NCI-H526 treated with DMSO at 0.1 percent for 48 hours (cell line): ENCODE results near the gene GAL3ST3.
"Not testable (repeated sequence)": the region's sequence is repeated elsewhere in the genome, so short reads cannot be mapped to it uniquely, and the experiment has no call there.

ENCODE experiments used
- DNase-seq: peaks from one replicate; lab custom pipeline; 2025; lab: John Stamatoyannopoulos, UW

The GAL3ST3 gene, protein sequence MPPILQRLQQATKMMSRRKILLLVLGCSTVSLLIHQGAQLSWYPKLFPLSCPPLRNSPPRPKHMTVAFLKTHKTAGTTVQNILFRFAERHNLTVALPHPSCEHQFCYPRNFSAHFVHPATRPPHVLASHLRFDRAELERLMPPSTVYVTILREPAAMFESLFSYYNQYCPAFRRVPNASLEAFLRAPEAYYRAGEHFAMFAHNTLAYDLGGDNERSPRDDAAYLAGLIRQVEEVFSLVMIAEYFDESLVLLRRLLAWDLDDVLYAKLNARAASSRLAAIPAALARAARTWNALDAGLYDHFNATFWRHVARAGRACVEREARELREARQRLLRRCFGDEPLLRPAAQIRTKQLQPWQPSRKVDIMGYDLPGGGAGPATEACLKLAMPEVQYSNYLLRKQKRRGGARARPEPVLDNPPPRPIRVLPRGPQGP

DNA sequence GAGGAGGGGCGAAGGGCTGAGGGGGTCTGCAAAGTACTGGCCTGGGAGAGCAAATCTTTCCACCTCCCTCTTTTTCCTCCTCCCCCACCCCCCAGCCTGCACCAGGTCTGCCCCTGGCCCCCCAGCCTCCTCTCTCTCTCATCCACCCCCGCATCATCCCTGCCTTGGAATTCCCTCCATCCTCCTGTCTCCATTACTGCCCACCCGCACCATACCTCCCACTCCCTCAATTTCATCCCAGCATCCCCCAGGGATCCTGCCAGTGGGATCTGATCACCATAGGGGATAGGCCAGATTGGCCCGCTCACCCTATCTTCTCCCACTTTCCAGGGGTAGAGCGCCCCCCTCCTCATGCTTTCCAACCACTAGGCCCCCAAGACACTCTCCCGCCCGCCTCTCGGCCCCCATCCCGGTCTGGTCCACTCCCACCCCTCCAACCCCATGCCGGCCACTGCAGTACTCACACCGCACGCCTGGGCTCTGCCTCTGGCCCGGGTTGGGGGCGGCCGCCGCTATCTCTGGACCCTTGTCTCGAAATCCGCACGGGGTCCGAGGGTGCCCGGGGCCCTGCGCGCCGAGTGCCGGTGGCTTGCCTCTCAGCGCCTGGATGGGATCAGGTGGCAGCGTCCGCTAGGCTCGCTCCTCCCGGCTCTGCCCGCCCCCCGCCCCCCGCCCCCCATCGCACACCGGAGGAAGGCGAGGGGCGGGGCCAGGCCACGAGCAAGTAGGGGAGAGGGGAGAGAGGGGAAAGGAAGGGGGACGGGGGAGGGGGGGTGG is at the start of gene GAL3ST3:
TSS of gene GAL3ST3 (minus strand) at position 615 of the 777 bp plus-strand sequence. CDS start 3,746 bp downstream, outside the sequence.
- DNase-seq, result no peak

DNA sequence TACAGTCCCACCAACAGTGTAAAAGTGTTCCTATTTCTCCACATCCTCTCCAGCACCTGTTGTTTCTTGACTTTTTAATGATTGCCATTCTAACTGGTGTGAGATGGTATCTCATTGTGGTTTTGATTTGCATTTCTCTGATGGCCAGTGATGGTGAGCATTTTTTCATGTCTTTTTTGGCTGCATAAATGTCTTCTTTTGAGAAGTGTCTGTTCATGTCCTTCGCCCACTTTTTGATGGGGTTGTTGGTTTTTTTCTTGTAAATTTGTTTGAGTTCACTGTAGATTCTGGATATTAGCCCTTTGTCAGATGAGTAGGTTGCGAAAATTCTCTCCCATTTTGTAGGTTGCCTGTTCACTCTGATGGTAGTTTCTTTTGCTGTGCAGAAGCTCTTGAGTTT is 43.2 kb upstream of the GAL3ST3 start:
- DNase-seq, result not testable (repeated sequence)

DNA sequence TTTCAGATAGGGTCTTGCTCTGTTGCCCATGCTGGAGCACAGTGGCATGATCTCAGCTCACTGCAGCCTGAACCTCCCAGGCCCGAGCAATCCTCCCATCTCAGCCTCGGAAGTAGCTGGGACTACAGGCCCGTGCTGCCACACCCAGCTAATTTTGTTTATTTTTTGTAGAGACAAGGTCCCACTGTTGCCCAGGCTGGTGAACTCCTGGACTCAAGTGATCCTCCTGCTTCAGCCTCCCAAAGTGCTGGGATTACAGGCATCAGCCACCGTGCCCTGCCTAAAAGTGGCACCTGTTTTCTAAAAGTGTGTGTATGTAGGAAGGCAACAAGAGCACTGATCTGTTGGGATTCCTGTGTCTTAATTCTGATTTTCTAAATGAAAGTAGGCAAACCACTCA is 41.3 kb upstream of the GAL3ST3 start:
- no peak for DNase-seq

DNA sequence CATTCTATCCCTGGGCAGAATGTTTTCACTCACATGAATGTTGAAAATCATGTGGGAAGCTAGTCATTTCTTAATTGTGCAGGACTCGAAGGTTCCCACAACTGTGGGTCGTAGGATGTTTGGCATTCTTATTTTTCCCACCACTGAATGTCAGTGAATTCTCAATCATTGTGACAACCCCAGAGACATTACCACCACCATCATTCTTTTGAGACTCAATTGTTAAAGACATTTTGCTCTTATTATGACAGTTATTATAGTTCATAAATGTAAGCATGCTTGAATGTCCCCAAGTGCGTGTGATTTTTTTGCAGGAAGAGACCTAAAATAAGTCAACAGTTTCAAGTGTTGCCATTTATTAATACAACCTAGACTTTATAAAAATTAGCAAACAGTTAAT is 40.1 kb upstream of the GAL3ST3 start:
- DNase-seq, result no peak

DNA sequence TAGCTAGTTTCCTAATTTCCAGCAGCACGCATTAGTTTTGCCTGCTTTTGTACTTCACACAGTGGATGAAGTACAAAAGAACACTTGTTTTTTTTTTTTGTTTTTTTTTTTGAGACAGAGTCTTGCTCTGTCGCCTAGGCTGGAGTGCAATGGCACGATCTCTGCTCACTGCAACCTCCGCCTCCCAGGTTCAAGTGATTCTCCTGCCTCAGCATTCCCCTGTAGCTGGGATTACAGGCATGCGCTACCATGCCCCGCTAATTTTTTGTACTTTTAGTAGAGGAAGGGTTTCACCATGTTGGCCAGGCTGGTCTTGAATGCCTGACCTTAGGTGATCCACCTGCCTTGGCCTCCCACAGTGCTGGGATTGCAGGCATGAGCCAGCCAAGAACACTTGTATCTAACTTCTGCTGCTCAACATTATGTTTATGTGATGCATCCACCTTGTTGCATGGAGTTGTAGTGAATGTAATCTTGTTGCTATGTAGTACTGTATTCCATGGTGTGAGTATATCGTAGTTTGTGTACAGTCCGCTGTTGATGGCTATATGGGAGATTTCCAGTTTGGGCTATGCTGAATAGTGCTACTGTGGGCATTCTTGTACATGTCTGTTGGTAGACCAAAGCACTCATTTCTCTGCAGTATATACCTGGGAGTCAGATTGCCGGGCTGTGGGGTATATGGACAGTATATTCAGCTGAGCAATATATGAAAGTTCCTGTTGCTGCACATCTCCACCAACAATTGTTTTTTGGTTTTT is 38.4 kb upstream of the GAL3ST3 start:
- DNase-seq, result no peak

DNA sequence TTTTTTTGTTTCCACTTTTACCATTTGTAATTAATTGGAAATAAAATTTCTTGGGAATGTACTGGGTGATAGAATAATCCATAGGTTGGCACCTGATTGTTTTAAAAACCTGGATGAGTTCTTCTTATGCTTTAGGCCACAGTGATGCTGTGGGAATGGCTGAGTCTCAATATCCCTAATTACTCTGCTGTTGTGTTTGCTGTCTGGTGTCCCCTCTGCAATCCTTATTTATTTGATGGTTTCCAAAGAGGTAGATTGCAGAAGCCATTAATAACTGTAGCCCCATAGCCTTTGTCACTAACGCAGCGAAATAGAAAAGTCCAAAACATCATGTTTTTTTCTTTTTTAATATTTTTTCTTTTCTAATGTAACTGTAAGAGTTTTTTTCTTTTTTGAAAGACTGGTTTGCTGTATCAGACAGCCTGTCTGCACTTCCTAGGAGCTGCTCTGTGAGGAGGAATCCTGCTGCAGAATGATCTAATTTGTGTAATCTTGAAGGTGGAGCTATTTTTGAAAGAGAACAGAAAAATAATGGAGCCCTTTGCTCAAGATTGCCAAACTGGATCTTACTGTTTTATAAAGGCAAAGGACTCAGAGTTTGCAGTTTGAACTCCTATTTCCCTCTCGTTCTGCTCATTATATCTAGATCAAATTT is 36.0 kb upstream of the GAL3ST3 start:
- DNase-seq, result no peak

DNA sequence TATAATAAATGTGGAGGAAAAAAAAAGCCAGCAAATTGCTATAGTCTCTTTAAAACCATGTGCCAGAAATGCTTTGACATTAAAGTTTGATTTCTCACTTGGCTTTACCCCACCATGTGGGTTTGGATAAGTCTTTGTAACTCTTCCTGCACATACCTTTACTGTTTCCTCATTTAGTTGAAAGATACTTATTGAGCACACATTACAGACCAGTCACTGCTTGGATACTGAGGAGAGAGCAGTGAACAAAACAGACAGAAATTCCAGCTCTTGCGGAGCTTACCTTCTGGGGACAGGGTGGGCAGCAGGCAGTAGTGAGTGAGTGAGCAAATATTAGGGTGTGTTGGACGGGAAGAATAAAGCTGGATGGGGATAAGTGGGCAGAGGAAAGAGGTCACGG is 34.8 kb upstream of the GAL3ST3 start:
- no peak for DNase-seq

DNA sequence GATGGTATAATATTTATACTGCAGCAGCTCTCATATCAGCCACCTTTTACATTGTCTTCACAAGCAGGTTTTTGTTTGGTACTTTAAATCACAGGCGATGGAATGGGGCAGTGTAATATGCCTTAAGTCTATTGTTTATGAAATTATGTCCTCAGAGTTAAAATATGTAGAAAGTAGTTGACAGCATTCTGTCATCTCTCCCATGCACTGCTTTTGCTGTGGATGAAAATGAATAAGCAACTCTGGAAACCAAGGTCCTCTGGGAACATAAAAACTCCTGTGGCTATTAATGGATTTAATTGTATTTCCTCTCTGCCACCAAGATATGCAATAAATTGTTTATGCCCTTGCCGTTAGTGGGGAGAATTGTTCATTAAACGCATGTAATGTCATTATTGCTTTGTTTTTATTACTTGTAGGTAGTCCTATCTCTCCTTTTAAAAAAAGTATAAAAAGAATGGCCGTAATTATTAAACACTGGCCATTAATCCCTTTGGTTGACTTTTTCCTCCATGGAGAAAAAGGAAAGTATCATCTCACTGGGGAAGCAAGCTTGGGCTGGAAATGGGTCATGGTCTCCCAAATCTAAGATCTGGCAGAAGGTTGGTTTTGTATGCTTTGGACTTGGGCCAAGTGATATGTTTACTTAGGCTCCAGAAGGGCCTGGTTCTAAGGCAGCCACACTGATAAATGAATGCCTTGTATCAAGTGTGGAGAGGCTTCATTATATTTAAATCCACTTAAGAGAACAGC is 34.2 kb upstream of the GAL3ST3 start:
- peak; percentile 58 for DNase-seq

DNA sequence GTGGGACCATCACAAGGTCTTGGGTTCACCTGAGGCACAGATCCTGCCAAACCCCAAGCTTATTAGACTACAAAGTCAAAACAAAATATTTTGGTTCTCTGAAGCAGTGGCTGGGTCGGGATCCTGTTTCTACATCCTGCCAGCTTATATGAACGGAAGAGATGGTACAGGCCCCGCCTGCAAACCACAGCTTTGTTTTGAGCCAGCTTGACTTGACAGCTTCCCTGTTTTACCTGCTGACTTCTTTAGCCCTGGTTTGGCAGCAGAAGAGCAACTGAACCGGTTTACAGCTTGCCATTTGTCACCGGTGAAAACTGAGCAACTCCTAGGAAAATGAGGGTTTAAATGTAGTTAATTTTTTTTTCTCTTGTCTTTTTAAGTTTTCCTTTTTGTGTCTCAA is 32.5 kb upstream of the GAL3ST3 start:
- peak; percentile 36 for DNase-seq

DNA sequence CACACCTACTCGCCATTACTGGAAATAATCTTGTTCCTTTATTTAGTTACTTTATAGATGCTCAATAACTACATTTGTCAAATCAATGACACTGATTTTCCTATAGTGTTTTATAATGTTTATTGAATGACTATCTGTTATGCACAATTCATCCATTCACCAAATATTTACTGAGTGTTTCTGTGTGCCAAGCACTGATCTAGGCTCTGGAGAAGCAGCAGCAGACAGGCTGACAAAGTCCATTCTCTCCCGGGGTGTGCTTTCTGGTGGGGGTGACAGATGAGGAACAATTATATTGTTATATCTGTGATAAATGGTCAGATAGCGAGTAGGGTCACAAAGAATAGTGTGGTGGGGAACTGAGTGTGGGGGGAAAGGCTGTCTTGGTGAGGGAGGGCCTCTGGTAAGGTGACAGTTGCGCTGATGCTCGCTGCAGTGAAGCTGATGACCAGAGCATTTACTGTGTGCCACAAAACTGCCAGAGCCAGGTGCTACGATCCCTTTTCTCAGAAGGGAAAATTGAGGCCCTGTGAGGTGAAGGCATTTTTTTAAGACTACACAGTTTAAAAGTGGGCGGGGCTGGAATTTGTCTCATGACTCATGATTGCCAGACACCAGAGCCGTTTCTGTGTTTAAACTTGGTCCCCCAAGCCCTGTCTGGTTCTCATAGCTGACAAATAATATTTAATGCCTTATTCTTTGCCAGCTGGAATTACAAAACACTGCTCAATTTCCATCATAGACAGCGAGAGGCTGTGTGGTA is 31.3 kb upstream of the GAL3ST3 start:
- DNase-seq, result no peak

DNA sequence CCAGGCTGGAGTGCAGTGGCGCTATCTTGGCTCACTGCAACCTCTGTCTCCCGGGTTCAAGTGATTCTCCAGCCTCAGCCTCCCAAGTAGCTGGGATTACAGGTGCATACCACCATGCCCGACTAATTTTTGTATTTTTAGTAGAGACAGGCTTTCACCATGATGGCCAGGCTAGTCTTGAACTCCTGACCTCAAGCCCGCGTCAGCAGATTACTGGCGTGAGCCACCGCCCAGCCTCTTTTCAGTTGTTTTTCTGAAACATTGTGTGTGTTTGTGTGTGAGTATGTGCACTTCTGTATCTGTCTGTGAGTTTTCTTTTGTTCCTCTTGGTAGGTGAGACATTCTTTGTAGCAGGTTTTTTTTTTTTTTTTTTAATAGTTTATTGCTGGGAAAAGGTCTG is 30.0 kb upstream of the GAL3ST3 start:
- not testable (repeated sequence) for DNase-seq

DNA sequence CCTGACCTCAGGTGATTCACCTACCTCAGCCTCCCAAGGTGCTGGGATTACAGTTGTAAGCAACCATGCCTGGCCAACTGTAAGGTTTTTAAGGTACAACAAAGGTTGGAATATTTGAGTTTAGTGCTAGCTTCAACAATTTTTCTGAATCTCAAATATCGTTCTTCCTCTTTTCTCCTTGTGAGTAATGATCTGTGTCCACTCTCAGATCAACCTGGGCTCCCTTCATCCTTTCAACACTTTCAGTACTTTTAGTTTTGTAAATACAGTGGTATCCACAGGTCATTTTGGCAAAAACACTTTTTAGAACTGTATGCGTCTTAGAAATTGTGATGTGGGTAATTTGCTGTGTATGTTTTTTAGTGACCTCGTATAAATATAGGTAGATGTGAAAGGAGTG is 29.0 kb upstream of the GAL3ST3 start:
- DNase-seq, result no peak

DNA sequence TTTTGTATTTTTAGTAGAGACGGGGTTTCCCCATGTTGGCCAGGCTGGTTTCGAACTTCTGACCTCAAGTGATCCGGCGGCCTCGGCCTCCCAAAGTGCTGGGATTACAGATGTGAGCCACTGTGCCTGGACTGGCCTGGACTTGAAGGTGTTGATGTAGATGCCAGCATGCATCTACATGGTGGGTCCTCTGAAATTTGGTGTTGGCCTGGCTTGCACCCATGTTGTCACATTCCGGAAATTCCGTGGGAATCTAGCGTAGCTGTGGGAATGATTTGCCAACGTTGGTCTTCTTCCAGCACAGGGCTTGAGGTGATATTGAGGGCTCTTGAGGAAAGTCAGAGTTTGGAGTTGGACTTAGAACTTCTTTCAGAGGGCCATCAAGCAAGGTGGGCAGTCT is 27.6 kb upstream of the GAL3ST3 start:
- DNase-seq, result no peak

DNA sequence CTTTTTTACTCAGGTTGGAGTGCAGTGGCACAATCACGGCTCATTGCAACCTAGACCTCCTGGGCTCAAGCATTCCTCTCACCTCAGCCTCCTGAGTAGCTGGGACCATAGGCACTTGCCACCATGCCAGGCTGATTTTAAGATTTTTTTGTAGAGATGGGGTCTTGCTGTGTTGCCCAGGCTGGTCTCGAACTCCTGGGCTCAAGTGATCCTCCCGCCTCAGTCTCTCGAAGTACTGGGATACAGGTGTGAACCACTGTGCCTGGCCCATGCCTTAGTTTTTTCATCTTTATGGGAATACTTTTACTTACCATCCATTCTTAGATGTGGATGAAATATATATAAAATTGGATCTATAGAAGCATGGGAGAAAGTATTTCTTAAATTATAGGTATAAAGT is 26.3 kb upstream of the GAL3ST3 start:
- no peak for DNase-seq

DNA sequence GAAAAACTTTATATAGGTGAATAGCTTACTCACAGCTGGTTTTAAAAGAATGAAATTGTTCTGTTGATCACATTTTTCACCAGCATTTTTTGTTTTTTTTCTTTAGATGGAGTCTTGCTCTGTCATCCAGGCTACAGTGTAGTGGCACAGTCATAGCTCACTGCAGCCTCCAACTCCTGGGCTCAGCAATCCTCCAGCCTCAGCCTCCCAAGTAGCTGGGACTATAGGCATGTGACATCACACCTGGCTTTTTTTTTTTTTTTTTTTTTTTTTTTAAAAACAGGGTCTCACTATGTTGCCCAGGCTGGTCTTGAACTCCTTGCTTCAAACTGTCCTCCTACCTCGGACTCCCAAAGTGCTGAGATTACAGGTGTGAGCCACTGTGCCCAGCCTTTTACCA is 24.7 kb upstream of the GAL3ST3 start:
- no peak for DNase-seq

DNA sequence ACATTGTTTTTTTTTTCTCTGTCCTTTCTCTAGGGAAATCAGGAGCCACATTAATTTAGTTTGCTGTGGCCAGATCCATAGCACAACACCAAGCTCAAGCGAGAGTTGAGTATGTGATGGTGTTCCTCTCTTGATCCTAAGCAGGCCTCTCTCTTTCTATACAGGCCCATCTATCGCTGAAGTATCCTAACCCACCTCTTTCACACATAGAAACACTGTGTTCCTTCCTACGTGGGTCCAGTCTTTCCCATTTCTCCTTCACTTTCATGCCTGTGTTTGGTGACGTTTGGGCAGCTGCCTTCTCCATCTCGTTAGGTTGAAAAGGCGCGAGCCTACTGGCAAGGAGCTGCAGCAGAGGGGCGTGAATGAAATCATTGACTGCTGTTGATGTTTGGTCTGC is 23.6 kb upstream of the GAL3ST3 start:
- DNase-seq, result no peak

DNA sequence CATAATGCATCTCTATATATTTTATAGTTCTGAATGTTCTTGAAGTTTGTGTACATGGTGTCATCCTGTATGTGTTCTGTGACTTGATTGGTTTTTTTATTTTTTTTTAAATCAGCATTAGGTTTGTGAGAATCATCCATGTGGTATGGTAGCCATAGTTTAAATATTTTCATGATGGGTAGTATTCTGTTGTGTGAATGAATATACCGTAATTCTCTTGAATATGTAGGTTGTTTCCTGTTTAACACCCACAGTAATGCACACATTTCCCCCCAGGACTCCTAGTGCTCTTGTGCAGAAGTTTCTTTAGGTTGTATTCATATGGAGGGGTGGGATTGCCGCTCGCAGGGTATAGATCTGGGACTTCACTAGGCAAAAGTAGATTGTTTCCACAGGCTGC is 23.1 kb upstream of the GAL3ST3 start:
- DNase-seq, result no peak

DNA sequence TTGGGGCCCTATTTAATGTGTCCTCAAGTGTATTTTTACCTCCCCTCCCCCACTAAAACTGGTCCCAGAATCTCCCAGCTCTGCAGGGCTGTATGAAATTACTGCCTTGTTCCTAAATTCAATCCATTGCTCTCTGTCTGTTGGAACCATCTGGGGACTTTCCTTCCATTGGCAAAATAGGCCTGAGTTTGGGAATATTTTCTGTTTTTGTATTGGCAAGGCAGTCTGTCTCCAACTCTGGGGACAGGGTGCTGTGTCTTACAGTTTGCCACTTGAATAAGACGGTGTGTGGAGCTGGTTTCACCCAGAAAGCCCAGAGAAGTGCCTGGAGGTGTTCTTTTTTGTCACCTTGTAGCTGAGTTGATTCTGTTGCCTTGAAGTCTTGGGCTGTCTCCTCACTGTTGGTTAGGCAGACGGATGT is 22.4 kb upstream of the GAL3ST3 start:
- DNase-seq, result no peak

DNA sequence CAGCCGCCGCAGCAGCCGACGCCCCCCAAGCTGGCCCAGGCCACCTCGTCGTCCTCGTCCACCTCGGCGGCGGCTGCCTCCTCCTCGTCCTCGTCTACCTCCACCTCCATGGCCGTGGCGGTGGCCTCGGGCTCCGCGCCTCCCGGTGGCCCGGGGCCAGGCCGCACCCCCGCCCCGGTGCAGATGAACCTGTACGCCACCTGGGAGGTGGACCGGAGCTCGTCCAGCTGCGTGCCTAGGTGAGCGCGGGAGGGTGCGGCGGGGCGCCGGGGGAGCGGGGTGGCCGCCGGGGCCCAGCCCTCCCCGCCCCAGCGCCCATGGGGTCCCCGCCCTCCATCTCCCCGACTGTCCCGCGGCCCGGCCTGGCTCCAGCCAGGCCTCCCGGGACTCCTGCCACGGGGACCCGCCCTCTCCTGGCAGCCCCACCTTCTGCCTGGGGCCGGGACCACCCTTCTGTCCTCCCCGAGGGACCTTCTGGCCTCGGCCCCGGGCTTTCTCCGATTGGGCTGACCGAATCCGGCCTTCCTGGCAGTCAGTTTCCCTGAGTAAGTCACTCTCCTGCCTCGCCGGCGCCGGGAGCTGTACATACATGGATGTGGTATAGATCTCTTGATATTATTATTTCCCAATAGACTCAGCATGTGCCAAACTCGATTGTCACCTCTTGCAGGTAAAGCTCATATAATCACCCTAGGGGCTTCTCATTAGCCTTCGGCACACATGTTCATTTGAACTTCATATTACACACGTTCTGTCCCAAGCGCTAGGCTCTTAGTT is 21.8 kb upstream of the GAL3ST3 start:
- no peak for DNase-seq
